BJ (cell line): Measurements from ENCODE around the gene NOS1AP. TPM values are rescaled to one million over a fixed set of nuclear protein-coding genes. Genes with fewer than 3 reads are reported as not detected.

Experiments used
- CTCF ChIA-PET: fragments of 350-600 bp; formaldehyde crosslinking; extraction: SDS; loops from one replicate; lab custom pipeline; 2021; ENCODE audit warnings: antibody characterized with exemption, inconsistent platforms; lab: Yijun Ruan, JAX
- POLR2A ChIA-PET: fragments of 300-600 bp; sonication (Branson Sonifier 250); formaldehyde crosslinking; extraction: SDS; loops from one replicate; lab custom pipeline; 2021; ENCODE audit warnings: antibody characterized with exemption; lab: Charles Lee
- DNase-seq: peaks from one replicate; pipeline ENCODE4 v3.0.0-alpha.2; 2011; ENCODE audit warnings: low read depth
- H3K27me3 ChIP-seq: 2 replicates; pipeline ENCODE4 v1.6.0; 2011; ENCODE audit warnings: low read length; ENCODE audit not compliant: control insufficient read depth, insufficient read depth
- H3K36me3 ChIP-seq: 2 replicates; pipeline ENCODE4 v1.5.1; 2011; ENCODE audit warnings: low read length; ENCODE audit not compliant: control insufficient read depth, insufficient read depth
- H3K4me3 ChIP-seq: 2 replicates; pipeline ENCODE4 v1.5.1; 2011; ENCODE audit warnings: low read depth, mild to moderate bottlenecking, control low read depth, low read length
- CTCF ChIP-seq: IDR thresholded peaks from 2 replicates; pipeline ENCODE4 v1.5.1; 2011; ENCODE audit warnings: low read depth, mild to moderate bottlenecking, control low read depth, inconsistent platforms, low read length, moderate library complexity; ENCODE audit not compliant: insufficient read depth
- polyA plus RNA-seq: library from polyadenylated mRNA; depleted of rRNA; stranded (reverse); fragments of >200 nt; gene quantifications from 2 replicates; pipeline ENCODE4 v1.2.3, GENCODE V29; 2011

NOS1AP gene
- polyA plus RNA-seq, 1 experiment, result 0.50 TPM

GRCh38 chr1:162353702-162354101 lies 284.2 kb downstream of the NOS1AP start:
- Histone ChIP-seq H3K27me3 (no peaks in the 10 kb centered on the region), H3K36me3 (no peaks in the 10 kb centered on the region), H3K4me3 (no peak overlapping the region)
- POLR2A ChIA-PET, result no interaction called here
- CTCF ChIA-PET, result interaction anchor here (0.7 kb wide), 1 partner anchor 35 kb away, joined by 3 read pairs; no protein-coding TSS in a partner anchor
- DNase-seq, result no peak
- TF ChIP-seq CTCF, result no peak

GRCh38 chr1:162357681-162358266 lies 288.3 kb downstream of the NOS1AP start:
- Histone ChIP-seq H3K36me3 (no peaks in the 10 kb centered on the region), H3K4me3 (no peak overlapping the region), H3K27me3 (no peaks in the 10 kb centered on the region; the same call in 1 of the 2 replicates)
- POLR2A ChIA-PET, result no interaction called here
- CTCF ChIA-PET, result interaction anchor here (0.6 to 3.3 kb wide), 19 partner anchors 8 to 443 kb away, joined by 3 to 35 read pairs (median 4); no protein-coding TSS in a partner anchor
- TF ChIP-seq CTCF, result peak; percentile 54
- no peak for DNase-seq

GRCh38 chr1:162358928-162359327 lies 289.4 kb downstream of the NOS1AP start:
- CTCF ChIA-PET, result interaction anchor here (0.9 kb wide), 1 partner anchor 32 kb away, joined by 3 read pairs; no protein-coding TSS in a partner anchor
- no peak for DNase-seq
- POLR2A ChIA-PET, result no interaction called here
- no peak for TF ChIP-seq CTCF
- Histone ChIP-seq H3K27me3 (no peaks in the 10 kb centered on the region; the same call in 1 of the 2 replicates), H3K4me3 (no peak overlapping the region), H3K36me3 (no peaks in the 10 kb centered on the region)

- POLR2A ChIA-PET, result interaction anchor here (0.5 kb wide), 1 partner anchor 23 kb away, joined by 3 read pairs; no protein-coding TSS in a partner anchor
- H3K4me3 ChIP-seq, result no peak overlapping the region
- H3K36me3 ChIP-seq, result no peaks in the 10 kb centered on the region
- CTCF ChIA-PET, result interaction anchor here (0.6 to 0.9 kb wide), 4 partner anchors 32 to 290 kb away, joined by 3 to 4 read pairs (median 4); no protein-coding TSS in a partner anchor
- TF ChIP-seq CTCF, result no peak
- DNase-seq, result no peak
- H3K27me3 ChIP-seq, result no peaks in the 10 kb centered on the region; the same call in 1 of the 2 replicates
Observed at GRCh38 chr1:162359523-162360236, 290.2 kb downstream of the NOS1AP start.

GRCh38 chr1:162360237-162360873 lies 290.9 kb downstream of the NOS1AP start:
- DNase-seq, result no peak
- ChIA-PET POLR2A (no interaction called here), CTCF (interaction anchor here (0.6 to 0.7 kb wide), 2 partner anchors 44 to 290 kb away, joined by 4 read pairs; no protein-coding TSS in a partner anchor)
- no peak overlapping the region for H3K4me3 ChIP-seq
- no peaks in the 10 kb centered on the region for H3K36me3 ChIP-seq
- H3K27me3 ChIP-seq, result no peaks in the 10 kb centered on the region; the same call in 1 of the 2 replicates
- no peak for TF ChIP-seq CTCF
